ENCODE measurements around the gene ENTHD1. TPM values are rescaled to one million over a fixed set of nuclear protein-coding genes. Genes with fewer than 3 reads are reported as not detected.
"Not testable (repeated sequence)": the region's sequence is repeated elsewhere in the genome, so short reads cannot be mapped to it uniquely, and the experiment has no call there.

Gene ENTHD1
- total RNA-seq, 4 donors from 2014 or later: not detected

- 48% methylated on average over 1 of the region's 1 CpG for WGBS
These were observed 154.8 kb downstream of the ENTHD1 start for GRCh38 chr22:39738746-39739145.

GRCh38 chr22:39735776-39736175 lies 157.8 kb downstream of the ENTHD1 start:
- 86% methylated on average over 10 of the region's 10 CpGs for WGBS
- peaks cover 39% of the 10 kb centered on the region for H3K27me3 ChIP-seq
- H3K36me3 ChIP-seq: no peaks in the 10 kb centered on the region
- H3K4me1 ChIP-seq: no peaks in the 10 kb centered on the region
- TF ChIP-seq CTCF (IDR thresholded peaks at IDR 0.05) (no peak), POLR2A (IDR thresholded peaks at IDR 0.05) (no peak), POLR2AphosphoS5 (IDR thresholded peaks at IDR 0.05) (no peak), EP300 (IDR thresholded peaks at IDR 0.05) (no peak)
- no peak overlapping the region for H3K4me3 ChIP-seq
- no peak for DNase-seq (ENCODE audit: low spot score in 2 of 2)
- no peaks in the 10 kb centered on the region for H3K9me3 ChIP-seq
- H3K27ac ChIP-seq: no peak overlapping the region

More at GRCh38 chr22:39738746-39739145, 154.8 kb downstream of the ENTHD1 start:
- Histone ChIP-seq H3K27me3 (peaks cover 26% of the 10 kb centered on the region), H3K36me3 (no peaks in the 10 kb centered on the region), H3K9me3 (no peaks in the 10 kb centered on the region), H3K4me3 (no peak overlapping the region), H3K27ac (no peak overlapping the region), H3K4me1 (no peaks in the 10 kb centered on the region)
- TF ChIP-seq POLR2A (IDR thresholded peaks at IDR 0.05): no peak
- no peak for TF ChIP-seq EP300 (IDR thresholded peaks at IDR 0.05)
- no peak for TF ChIP-seq POLR2AphosphoS5 (IDR thresholded peaks at IDR 0.05)
- TF ChIP-seq CTCF (IDR thresholded peaks at IDR 0.05): no peak
- DNase-seq (ENCODE audit: low spot score in 2 of 2): no peak

DNA sequence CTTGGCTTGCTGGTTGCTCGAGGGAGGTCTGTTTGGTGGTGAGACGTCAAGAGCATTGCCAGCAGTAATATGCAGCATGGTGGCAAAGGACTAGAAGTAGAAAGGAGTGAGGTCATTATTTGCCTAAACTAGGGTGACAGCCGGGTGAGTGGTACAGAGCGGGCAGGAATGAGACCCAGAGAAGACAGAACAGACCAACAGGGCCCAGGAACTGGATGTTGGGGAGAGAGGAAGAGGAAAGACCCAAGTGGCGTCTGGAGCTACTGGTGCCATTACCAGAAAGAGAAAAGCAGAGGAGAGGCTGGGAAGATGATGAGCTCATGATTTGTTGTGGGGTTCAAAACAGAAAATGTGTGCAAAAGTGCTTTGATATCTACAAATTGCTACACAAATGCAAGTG lies 158.7 kb downstream of the ENTHD1 start:
- H3K27ac ChIP-seq: no peak overlapping the region
- H3K36me3 ChIP-seq: no peaks in the 10 kb centered on the region
- DNase-seq (ENCODE audit: low spot score in 2 of 2): no peak
- no peak for TF ChIP-seq POLR2AphosphoS5 (IDR thresholded peaks at IDR 0.05)
- no peak for TF ChIP-seq POLR2A (IDR thresholded peaks at IDR 0.05)
- TF ChIP-seq EP300 (IDR thresholded peaks at IDR 0.05): no peak
- no peak for TF ChIP-seq CTCF (IDR thresholded peaks at IDR 0.05)
- H3K9me3 ChIP-seq: no peaks in the 10 kb centered on the region
- no peak overlapping the region for H3K4me3 ChIP-seq
- peaks cover 39% of the 10 kb centered on the region for H3K27me3 ChIP-seq
- 90% methylated on average over 5 of the region's 5 CpGs for WGBS
- no peaks in the 10 kb centered on the region for H3K4me1 ChIP-seq

- H3K4me1 ChIP-seq; DNase-seq (ENCODE audit: low spot score in 2 of 2); H3K9me3 ChIP-seq; H3K36me3 ChIP-seq; H3K4me3 ChIP-seq; H3K27ac ChIP-seq: not testable (repeated sequence)
- WGBS: 76% methylated on average over 1 of the region's 1 CpG
- peaks cover 37% of the 10 kb centered on the region for H3K27me3 ChIP-seq
These were observed 159.5 kb downstream of the ENTHD1 start for GRCh38 chr22:39734046-39734445.

DNA sequence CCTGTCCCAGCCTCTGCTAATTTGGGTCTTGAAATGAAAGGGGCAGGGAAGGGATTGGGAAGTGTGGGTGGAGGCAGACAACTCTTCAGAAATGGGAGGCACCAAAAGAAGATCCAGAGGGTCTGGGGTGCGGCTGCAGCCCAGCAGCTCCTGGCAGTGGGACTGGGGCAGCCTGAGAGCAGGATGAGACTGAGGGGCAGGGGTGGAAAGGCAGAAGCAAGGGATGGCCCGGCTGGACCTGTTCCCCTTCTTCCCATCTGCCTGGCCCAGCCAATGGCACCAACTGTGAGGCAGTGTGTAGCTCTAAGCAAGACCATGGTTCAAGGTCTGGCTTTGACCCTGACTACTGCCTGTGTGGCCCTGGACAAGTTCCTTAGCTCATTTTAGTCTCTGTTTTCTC lies 160.4 kb downstream of the ENTHD1 start:
- WGBS: 63% methylated on average over 2 of the region's 2 CpGs
- no peak for DNase-seq (ENCODE audit: low spot score in 2 of 2)
- H3K36me3 ChIP-seq: no peaks in the 10 kb centered on the region
- H3K4me1 ChIP-seq: no peaks in the 10 kb centered on the region
- H3K4me3 ChIP-seq: no peak overlapping the region
- H3K27me3 ChIP-seq: peaks cover 35% of the 10 kb centered on the region
- no peak overlapping the region for H3K27ac ChIP-seq
- TF ChIP-seq CTCF (IDR thresholded peaks at IDR 0.05): no peak
- no peak for TF ChIP-seq POLR2A (IDR thresholded peaks at IDR 0.05)
- no peak for TF ChIP-seq EP300 (IDR thresholded peaks at IDR 0.05)
- no peak for TF ChIP-seq POLR2AphosphoS5 (IDR thresholded peaks at IDR 0.05)
- no peaks in the 10 kb centered on the region for H3K9me3 ChIP-seq

- Histone ChIP-seq H3K4me3 (no peak overlapping the region), H3K4me1 (no peaks in the 10 kb centered on the region), H3K9me3 (no peaks in the 10 kb centered on the region), H3K27ac (no peak overlapping the region), H3K27me3 (peaks cover 35% of the 10 kb centered on the region), H3K36me3 (no peaks in the 10 kb centered on the region)
- WGBS: 70% methylated on average over 8 of the region's 8 CpGs
- no peak for DNase-seq (ENCODE audit: low spot score in 2 of 2)
- TF ChIP-seq POLR2AphosphoS5 (IDR thresholded peaks at IDR 0.05) (no peak), CTCF (IDR thresholded peaks at IDR 0.05) (no peak), EP300 (IDR thresholded peaks at IDR 0.05) (no peak), POLR2A (IDR thresholded peaks at IDR 0.05) (no peak)
These were observed 160.9 kb downstream of the ENTHD1 start for GRCh38 chr22:39732625-39733024.

Measured in suprapubic skin (tissue), 4 donors.